A549 (cell line): ENCODE results near the gene PCID2. TPM values are rescaled to one million over a fixed set of nuclear protein-coding genes. Genes with fewer than 3 reads are reported as not detected.

Experiments used
- CBX2 ChIP-seq: fragments of 200-600 bp; sonication (generic); IDR thresholded peaks from 2 replicates; pipeline ENCODE4 v1.6.1; 2016; ENCODE audit warnings: low read depth, mild to moderate bottlenecking, borderline replicate concordance
- EHF ChIP-seq: fragments of 250-450 bp; sonication (Bioruptor Pico); IDR thresholded peaks from 2 replicates; pipeline ENCODE4 v1.5.0; 2020; ENCODE audit warnings: mild to moderate bottlenecking
- EHMT2 ChIP-seq: fragments of 200-600 bp; sonication (generic); IDR thresholded peaks from 2 replicates; pipeline ENCODE4 v1.6.1; 2016; ENCODE audit warnings: antibody characterized with exemption, low read depth, mild to moderate bottlenecking, moderate library complexity
- HOXB13 ChIP-seq: fragments of 250-450 bp; sonication (Bioruptor Pico); IDR thresholded peaks from 2 replicates; pipeline ENCODE4 v1.5.0; 2020; ENCODE audit warnings: low read depth, mild to moderate bottlenecking, moderate library complexity
- MAFK ChIP-seq: fragments of 450-650 bp; IDR thresholded peaks from 2 replicates; pipeline ENCODE4 v1.6.1; 2014; ENCODE audit not compliant: partially characterized antibody
- MAZ ChIP-seq: fragments of 150-350 bp; IDR thresholded peaks from 2 replicates; pipeline ENCODE4 v1.6.1; 2014; ENCODE audit warnings: antibody characterized with exemption, low read depth, low read length, borderline replicate concordance
- NFE2L2 ChIP-seq: fragments of 150-350 bp; conservative IDR thresholded peaks from 2 replicates; pipeline ENCODE4 v1.6.1; 2014; ENCODE audit warnings: low read length
- POLR2A ChIP-seq: IDR thresholded peaks from 2 replicates; pipeline ENCODE4 v1.6.1; 2012; ENCODE audit warnings: mild to moderate bottlenecking, low read length
- POLR2AphosphoS2 ChIP-seq: conservative IDR thresholded peaks from 2 replicates; pipeline ENCODE4 v1.6.1; 2012; ENCODE audit warnings: low read length, improper control_type of control experiment, inconsistent platforms
- SREBF2 ChIP-seq: fragments of 450-650 bp; IDR thresholded peaks from 2 replicates; pipeline ENCODE4 v1.6.1; 2014; ENCODE audit warnings: mild to moderate bottlenecking, moderate library complexity
- polyA plus RNA-seq, 4 experiments: library from polyadenylated mRNA; depleted of rRNA in 3 of 4; stranded (reverse); fragments of >200 nt; fragmentation: RNase III in 1 of 4; extraction: RNeasy Plus Mini Kit Qiagen cat#74134 plus additional on column Dnase treatment in 1 of 4; gene quantifications; 2 replicates in 3 of 4; 3 replicates in 1 of 4; pipeline ENCODE4 v1.2.3, GENCODE V29; 2011 to 2017
- small RNA-seq, 6 experiments: library from RNA; depleted of rRNA; stranded (forward); fragments of <200 nt; gene quantifications; one replicate each; pipeline ENCODE3, GENCODE V24; 2012
- TF ChIP-seq, protein P1 (sequence below): fragments of 200-600 bp; sonication (generic); IDR thresholded peaks from 2 replicates; pipeline ENCODE4 v1.6.1; 2016; ENCODE audit warnings: antibody characterized with exemption, mild to moderate bottlenecking, moderate library complexity

Gene PCID2
- polyA plus RNA-seq, 2 of the 4 experiments (the other 2 are of a cell fraction): 37.7 to 68.7 TPM

DNA sequence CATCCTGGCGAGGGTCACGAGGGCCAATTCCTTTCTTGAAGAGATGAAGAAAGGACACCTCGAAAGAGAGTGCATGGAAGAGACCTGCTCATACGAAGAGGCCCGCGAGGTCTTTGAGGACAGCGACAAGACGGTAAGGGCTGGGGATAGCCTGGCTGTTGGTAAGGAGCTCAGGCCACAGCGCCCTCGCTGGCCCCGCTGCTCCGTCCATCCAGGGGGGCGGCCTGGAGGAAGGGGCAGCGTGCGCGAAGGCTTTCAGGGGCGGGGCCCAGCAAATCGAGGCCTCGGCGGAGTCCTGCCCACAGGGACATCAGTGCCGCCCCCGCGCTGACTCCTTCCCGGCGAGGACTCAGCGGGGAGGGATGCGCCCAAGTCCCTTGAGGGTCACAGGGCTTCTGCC, 79.0 kb downstream of the PCID2 start (continued):
- no peak for TF ChIP-seq NFE2L2
- no peak for TF ChIP-seq EHMT2
- no peak for TF ChIP-seq CBX2
- no peak for TF ChIP-seq EHF (CRISPR knock-in tag)
- TF ChIP-seq POLR2AphosphoS2: no peak
- no peak for TF ChIP-seq MAFK
- no peak for TF ChIP-seq SREBF2
- no peak for TF ChIP-seq HOXB13 (CRISPR knock-in tag)
- TF ChIP-seq POLR2A: no peak
- TF ChIP-seq, protein P1, sequence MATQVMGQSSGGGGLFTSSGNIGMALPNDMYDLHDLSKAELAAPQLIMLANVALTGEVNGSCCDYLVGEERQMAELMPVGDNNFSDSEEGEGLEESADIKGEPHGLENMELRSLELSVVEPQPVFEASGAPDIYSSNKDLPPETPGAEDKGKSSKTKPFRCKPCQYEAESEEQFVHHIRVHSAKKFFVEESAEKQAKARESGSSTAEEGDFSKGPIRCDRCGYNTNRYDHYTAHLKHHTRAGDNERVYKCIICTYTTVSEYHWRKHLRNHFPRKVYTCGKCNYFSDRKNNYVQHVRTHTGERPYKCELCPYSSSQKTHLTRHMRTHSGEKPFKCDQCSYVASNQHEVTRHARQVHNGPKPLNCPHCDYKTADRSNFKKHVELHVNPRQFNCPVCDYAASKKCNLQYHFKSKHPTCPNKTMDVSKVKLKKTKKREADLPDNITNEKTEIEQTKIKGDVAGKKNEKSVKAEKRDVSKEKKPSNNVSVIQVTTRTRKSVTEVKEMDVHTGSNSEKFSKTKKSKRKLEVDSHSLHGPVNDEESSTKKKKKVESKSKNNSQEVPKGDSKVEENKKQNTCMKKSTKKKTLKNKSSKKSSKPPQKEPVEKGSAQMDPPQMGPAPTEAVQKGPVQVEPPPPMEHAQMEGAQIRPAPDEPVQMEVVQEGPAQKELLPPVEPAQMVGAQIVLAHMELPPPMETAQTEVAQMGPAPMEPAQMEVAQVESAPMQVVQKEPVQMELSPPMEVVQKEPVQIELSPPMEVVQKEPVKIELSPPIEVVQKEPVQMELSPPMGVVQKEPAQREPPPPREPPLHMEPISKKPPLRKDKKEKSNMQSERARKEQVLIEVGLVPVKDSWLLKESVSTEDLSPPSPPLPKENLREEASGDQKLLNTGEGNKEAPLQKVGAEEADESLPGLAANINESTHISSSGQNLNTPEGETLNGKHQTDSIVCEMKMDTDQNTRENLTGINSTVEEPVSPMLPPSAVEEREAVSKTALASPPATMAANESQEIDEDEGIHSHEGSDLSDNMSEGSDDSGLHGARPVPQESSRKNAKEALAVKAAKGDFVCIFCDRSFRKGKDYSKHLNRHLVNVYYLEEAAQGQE: no peak
- no peak for TF ChIP-seq MAZ

Small RNA genes lying within 50 kb of the gene (small RNA-seq; reads per million reads assigned to genes)
- 0 reads per million in 6 experiments for gene AL137002.1

Other genes with a start within 250 kb of the PCID2 start
- 0.92 and 0.99 TPM in 2 replicates for gene MCF2L, start 239.5 kb downstream of the PCID2 start, polyA plus RNA-seq (2011; rRNA removed)
- gene MCF2L, start 239.5 kb downstream of the PCID2 start, polyA plus RNA-seq (2017; fragmentation: RNase III; extraction: RNeasy Plus Mini Kit Qiagen cat#74134 plus additional on column Dnase treatment): 0.16 to 0.37 TPM (median 0.36 TPM) in 3 replicates
- 0.65 and 1.7 TPM in 2 replicates for gene F7, start 102.9 kb downstream of the PCID2 start, polyA plus RNA-seq (2011; rRNA removed)
- 0.26 to 0.44 TPM (median 0.30 TPM) in 3 replicates for gene F7, start 102.9 kb downstream of the PCID2 start, polyA plus RNA-seq (2017; fragmentation: RNase III; extraction: RNeasy Plus Mini Kit Qiagen cat#74134 plus additional on column Dnase treatment)
- 0.32 and 0.42 TPM in 2 replicates for gene F10, start 85.9 kb downstream of the PCID2 start, polyA plus RNA-seq (2011; rRNA removed)
- not detected in 3 replicates for gene F10, start 85.9 kb downstream of the PCID2 start, polyA plus RNA-seq (2017; fragmentation: RNase III; extraction: RNeasy Plus Mini Kit Qiagen cat#74134 plus additional on column Dnase treatment)
- not detected in 2 replicates for gene PROZ, start 50.0 kb downstream of the PCID2 start, polyA plus RNA-seq (2011; rRNA removed)
- not detected in 3 replicates for gene PROZ, start 50.0 kb downstream of the PCID2 start, polyA plus RNA-seq (2017; fragmentation: RNase III; extraction: RNeasy Plus Mini Kit Qiagen cat#74134 plus additional on column Dnase treatment)
- 53.2 and 55.4 TPM in 2 replicates for gene CUL4A, start 944 bp upstream of the PCID2 start, polyA plus RNA-seq (2011; rRNA removed)
- gene CUL4A, start 944 bp upstream of the PCID2 start, polyA plus RNA-seq (2017; fragmentation: RNase III; extraction: RNeasy Plus Mini Kit Qiagen cat#74134 plus additional on column Dnase treatment): 46.9 to 57.0 TPM (median 49.6 TPM) in 3 replicates
- 58.2 and 58.7 TPM in 2 replicates for gene LAMP1, start 88.6 kb upstream of the PCID2 start, polyA plus RNA-seq (2011; rRNA removed)
- gene LAMP1, start 88.6 kb upstream of the PCID2 start, polyA plus RNA-seq (2017; fragmentation: RNase III; extraction: RNeasy Plus Mini Kit Qiagen cat#74134 plus additional on column Dnase treatment): 106 to 117 TPM (median 114 TPM) in 3 replicates
- gene GRTP1, start 155.5 kb upstream of the PCID2 start, polyA plus RNA-seq (2011; rRNA removed): 3.7 and 3.8 TPM in 2 replicates
- 1.7 to 2.2 TPM (median 1.7 TPM) in 3 replicates for gene GRTP1, start 155.5 kb upstream of the PCID2 start, polyA plus RNA-seq (2017; fragmentation: RNase III; extraction: RNeasy Plus Mini Kit Qiagen cat#74134 plus additional on column Dnase treatment)
- 11.0 and 11.4 TPM in 2 replicates for gene ADPRHL1, start 244.8 kb upstream of the PCID2 start, polyA plus RNA-seq (2011; rRNA removed)
- gene ADPRHL1, start 244.8 kb upstream of the PCID2 start, polyA plus RNA-seq (2017; fragmentation: RNase III; extraction: RNeasy Plus Mini Kit Qiagen cat#74134 plus additional on column Dnase treatment): 11.1 to 12.2 TPM (median 11.4 TPM) in 3 replicates